ENCODE results near the gene SSR2. TPM values are rescaled to one million over a fixed set of nuclear protein-coding genes. Genes with fewer than 3 reads are reported as not detected.

SSR2 gene
- total RNA-seq, 1 donor from 2014 or later: 299 TPM

DNA sequence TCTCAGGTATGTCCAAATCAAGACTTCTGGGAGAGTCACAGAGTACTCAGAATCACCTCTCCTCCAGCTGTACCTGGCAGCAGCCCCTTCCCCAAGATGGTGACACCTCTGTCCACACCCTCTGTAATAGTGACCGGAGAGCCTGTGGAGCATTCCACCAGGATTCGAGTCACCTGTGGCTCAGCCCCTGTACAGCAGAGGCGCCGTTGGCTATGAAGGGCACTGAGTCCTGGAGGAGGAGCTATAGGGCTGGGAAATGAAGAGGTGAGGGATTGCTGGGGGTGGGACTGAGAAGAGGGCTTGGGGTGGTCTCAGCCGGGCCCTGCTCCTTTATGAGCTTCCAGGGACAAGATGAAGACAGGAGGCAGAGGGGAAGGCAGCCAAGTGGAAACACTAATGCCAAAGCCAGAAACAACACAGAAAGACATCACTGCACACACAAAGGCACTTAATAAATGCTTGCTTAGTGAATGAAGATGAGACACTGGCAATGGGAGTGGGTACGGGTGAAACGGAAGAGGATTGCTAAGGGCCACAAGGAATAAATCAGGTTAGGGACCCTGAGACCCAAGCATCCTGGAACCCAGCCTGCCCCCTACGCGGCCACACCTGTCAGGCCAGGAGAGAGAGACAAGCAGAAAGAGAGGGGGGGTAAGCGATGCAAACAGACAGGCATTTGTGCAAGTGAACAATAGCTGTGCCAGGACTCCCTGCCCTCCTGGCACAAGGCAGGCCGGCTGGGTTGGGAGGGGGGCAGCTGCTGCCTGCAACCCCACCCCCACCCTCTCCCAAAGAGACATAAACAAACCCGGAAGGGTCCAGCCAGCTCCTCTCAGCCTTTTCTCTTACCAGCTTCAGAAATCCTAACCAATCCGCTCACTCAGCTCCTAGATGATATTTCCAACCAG lies 46.3 kb downstream of the SSR2 start:
- peak overlapping the region; percentile 95 for H3K4me3 Mint-ChIP-seq (ENCODE audit: low read depth)

DNA sequence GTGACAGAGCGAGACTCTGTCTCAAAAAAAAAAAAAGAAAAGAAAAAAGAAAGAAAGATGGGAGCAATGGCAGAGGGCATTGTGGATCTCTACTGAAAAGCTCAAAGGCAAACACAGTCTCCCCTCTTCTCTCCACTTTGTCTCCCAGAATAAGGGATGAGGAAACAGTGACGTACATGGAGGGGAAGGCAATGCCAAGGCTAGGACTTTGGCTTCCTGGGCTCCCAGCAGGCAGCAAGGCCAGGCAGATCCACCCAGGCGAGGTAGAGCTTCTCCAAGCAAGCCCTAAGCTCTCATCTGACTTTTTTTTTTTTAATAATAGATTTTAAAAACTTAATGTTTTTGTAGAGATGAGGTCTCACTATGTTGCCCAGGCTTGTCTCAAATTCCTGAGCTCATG lies 47.0 kb downstream of the SSR2 start:
- peaks cover 57% of the 10 kb centered on the region for H3K4me1 Mint-ChIP-seq (ENCODE audit: low read depth)
- TF ChIP-seq, protein P1, sequence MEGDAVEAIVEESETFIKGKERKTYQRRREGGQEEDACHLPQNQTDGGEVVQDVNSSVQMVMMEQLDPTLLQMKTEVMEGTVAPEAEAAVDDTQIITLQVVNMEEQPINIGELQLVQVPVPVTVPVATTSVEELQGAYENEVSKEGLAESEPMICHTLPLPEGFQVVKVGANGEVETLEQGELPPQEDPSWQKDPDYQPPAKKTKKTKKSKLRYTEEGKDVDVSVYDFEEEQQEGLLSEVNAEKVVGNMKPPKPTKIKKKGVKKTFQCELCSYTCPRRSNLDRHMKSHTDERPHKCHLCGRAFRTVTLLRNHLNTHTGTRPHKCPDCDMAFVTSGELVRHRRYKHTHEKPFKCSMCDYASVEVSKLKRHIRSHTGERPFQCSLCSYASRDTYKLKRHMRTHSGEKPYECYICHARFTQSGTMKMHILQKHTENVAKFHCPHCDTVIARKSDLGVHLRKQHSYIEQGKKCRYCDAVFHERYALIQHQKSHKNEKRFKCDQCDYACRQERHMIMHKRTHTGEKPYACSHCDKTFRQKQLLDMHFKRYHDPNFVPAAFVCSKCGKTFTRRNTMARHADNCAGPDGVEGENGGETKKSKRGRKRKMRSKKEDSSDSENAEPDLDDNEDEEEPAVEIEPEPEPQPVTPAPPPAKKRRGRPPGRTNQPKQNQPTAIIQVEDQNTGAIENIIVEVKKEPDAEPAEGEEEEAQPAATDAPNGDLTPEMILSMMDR (IDR thresholded peaks at IDR 0.05; ENCODE audit: unreplicated experiment): no peak
- H3K27ac Mint-ChIP-seq: peak overlapping the region; percentile 71
- no peaks in the 10 kb centered on the region for H3K27me3 Mint-ChIP-seq
- no peak for DNase-seq (ENCODE audit: low spot score, unreplicated experiment)
- no peak overlapping the region for H3K4me3 Mint-ChIP-seq (ENCODE audit: low read depth)
- H3K9me3 Mint-ChIP-seq (ENCODE audit: low read depth): no peaks in the 10 kb centered on the region
- H3K36me3 Mint-ChIP-seq (ENCODE audit: insufficient read depth): peaks cover 4% of the 10 kb centered on the region

More for the DNA sequence above, 46.3 kb downstream of the SSR2 start:
- H3K4me1 Mint-ChIP-seq (ENCODE audit: low read depth): peaks cover 61% of the 10 kb centered on the region
- H3K27ac Mint-ChIP-seq: peak overlapping the region; percentile 88
- TF ChIP-seq, protein P1 (IDR thresholded peaks at IDR 0.05; ENCODE audit: unreplicated experiment): no peak
- H3K9me3 Mint-ChIP-seq (ENCODE audit: low read depth): no peaks in the 10 kb centered on the region
- no peak for DNase-seq (ENCODE audit: low spot score, unreplicated experiment)
- H3K27me3 Mint-ChIP-seq: no peaks in the 10 kb centered on the region
- no peaks in the 10 kb centered on the region for H3K36me3 Mint-ChIP-seq (ENCODE audit: insufficient read depth)

DNA sequence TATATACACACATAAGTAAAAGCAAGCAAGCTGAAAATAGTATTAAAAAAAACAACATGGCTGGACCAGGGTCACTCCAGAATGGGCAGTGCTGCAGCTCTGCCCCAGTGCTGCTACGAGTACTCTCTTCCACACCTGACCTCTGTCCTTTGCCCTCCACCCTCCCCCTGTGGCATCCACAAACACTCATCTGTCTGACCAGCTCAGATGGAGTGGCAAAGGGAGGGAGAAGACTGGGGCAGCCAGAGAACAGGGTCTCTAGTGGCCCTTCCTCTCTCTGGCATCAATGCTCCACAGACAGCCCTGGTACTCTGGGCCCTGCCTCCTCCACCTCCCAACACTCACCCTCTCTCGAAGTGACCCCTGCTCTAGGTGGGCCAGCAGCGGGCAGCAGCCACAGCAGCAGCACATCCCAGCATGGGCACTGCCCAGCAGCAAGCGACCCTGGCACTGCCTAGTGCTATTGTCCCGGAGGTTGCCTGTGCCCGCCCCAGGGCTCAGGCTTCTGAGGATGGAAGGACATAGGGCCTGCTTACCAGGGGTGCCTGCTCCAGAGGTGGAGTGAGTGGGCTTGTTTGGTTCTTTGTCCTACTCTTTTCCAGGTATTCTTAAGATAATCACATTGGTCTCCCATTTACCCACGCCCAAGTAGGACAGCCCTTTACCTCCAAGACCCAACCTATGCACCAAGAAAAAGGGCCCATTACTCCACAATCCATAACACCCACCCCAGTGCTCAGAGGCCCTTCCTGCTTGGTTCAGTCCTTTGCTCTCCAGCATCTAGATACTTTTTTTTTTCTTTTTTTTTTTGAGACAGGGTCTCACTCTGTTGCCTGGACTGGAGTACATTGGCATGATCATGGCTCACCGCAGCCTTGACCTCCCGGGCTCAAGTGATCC lies 48.6 kb downstream of the SSR2 start:
- Mint-ChIP-seq H3K4me1 (ENCODE audit: low read depth) (peaks cover 65% of the 10 kb centered on the region), H3K36me3 (ENCODE audit: insufficient read depth) (peaks cover 6% of the 10 kb centered on the region), H3K27me3 (no peaks in the 10 kb centered on the region), H3K9me3 (ENCODE audit: low read depth) (no peaks in the 10 kb centered on the region), H3K4me3 (ENCODE audit: low read depth) (no peak overlapping the region), H3K27ac (peak overlapping the region; percentile 62)
- TF ChIP-seq, protein P1 (IDR thresholded peaks at IDR 0.05; ENCODE audit: unreplicated experiment): no peak
- DNase-seq (ENCODE audit: low spot score, unreplicated experiment): no peak

DNA sequence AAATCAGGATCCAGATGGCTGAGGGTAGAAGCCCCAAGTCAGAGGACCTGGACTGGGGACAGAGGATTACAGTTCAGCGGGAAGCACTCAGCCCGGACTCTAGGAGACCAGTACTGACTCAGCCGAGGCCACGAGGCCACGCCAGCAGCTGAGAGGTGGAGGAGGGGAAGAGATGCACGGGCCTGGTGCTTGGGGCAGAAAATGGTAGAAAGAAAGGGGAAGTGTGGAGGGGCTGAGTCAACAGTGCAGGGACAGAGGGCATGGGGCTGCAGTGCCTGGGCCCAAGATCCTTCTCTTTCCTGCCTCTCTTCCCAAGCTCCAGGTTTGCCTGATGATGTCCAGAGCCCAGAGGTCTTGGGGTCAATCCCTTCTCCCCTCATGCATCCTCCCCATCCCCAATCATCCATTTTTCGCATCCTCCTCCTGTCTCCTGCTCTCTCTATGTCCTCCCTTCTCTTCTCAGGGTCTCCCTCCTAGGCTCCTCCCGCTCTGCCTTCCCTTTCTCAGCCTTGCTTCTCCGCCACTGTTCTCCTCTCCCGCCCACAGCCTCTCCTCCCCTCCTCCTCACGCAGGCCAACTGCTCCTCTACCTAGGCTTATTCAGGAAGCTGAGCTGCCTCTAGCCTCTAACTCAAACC lies 50.1 kb downstream of the SSR2 start:
- Mint-ChIP-seq H3K27me3 (no peaks in the 10 kb centered on the region), H3K4me1 (ENCODE audit: low read depth) (peaks cover 52% of the 10 kb centered on the region), H3K4me3 (ENCODE audit: low read depth) (no peak overlapping the region), H3K36me3 (ENCODE audit: insufficient read depth) (peaks cover 12% of the 10 kb centered on the region), H3K27ac (peak overlapping the region; percentile 71), H3K9me3 (ENCODE audit: low read depth) (no peaks in the 10 kb centered on the region)
- DNase-seq (ENCODE audit: low spot score, unreplicated experiment): no peak
- TF ChIP-seq, protein P1 (IDR thresholded peaks at IDR 0.05; ENCODE audit: unreplicated experiment): no peak

DNA sequence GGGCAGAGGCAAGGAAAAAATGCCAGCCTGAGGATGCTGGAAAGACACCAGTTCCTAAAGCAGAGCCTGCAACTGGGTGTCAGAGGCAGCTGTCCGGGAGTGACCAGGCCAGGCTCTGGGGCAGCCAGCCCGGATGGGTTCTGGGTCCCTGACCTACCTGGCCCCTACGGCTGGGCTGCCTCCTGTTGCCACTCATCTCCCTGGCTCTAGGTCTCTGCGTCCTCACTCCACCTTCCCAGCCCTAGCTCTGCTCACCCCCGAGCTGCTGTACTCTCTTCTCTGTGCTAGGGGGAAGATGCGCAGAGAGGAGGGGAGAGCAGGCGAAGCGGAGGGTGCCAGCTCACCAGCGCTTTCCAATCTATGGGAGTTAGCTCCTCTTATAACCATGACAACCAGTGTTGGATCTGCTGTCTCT lies 51.4 kb downstream of the SSR2 start:
- TF ChIP-seq, protein P1 (IDR thresholded peaks at IDR 0.05; ENCODE audit: unreplicated experiment): no peak
- Mint-ChIP-seq H3K4me1 (ENCODE audit: low read depth) (peaks cover 40% of the 10 kb centered on the region), H3K36me3 (ENCODE audit: insufficient read depth) (peaks cover 12% of the 10 kb centered on the region), H3K27me3 (no peaks in the 10 kb centered on the region), H3K4me3 (ENCODE audit: low read depth) (no peak overlapping the region), H3K9me3 (ENCODE audit: low read depth) (no peaks in the 10 kb centered on the region), H3K27ac (no peak overlapping the region)
- no peak for DNase-seq (ENCODE audit: low spot score, unreplicated experiment)
